ENCODE data around the gene THBD.

- TF ChIP-seq POLR2AphosphoS5 (IDR thresholded peaks at IDR 0.05) (no peak), POLR2A (IDR thresholded peaks at IDR 0.05) (no peak)
Measured at GRCh38 chr20:23072892-23073586, 23.6 kb upstream of the THBD start.

Measured in spleen (tissue), 3 donors.